ENCODE measurements around the gene SEMA4A.
A peak's percentile ranks its signal among the peaks of the same experiment; 100 is the strongest.
"Not testable (repeated sequence)": the region's sequence is repeated elsewhere in the genome, so short reads cannot be mapped to it uniquely, and the experiment has no call there.

Gene SEMA4A

GRCh38 chr1:156114101-156114918, 39.1 kb upstream of the SEMA4A start, which contains the start of gene LMNA:
LMNA (plus strand) TSS chr1:156114711; CDS start chr1:156114919, 208 bp downstream.
- TF ChIP-seq CTCF (IDR thresholded peaks at IDR 0.05; ENCODE audit: low read depth, low read length) = no peak
- peak; percentile 90 for DNase-seq
- Histone ChIP-seq H3K27ac (peak within 1 kb of the TSS; percentile 14), H3K9me3 (ENCODE audit: severe bottlenecking) (no peaks in the 10 kb centered on the region), H3K36me3 (peaks cover 9% of the 10 kb centered on the region; the same call in 1 of the 2 replicates), H3K4me3 (ENCODE audit: low read depth, low read length) (peak within 1 kb of the TSS; percentile 91), H3K27me3 (ENCODE audit: insufficient read depth, low read depth, severe bottlenecking) (no peaks in the 10 kb centered on the region)

GRCh38 chr1:156114919-156115513, 38.4 kb upstream of the SEMA4A start:
- peak overlapping the region; percentile 91 for H3K4me3 ChIP-seq (ENCODE audit: low read depth, low read length)
- TF ChIP-seq CTCF (IDR thresholded peaks at IDR 0.05; ENCODE audit: low read depth, low read length) = no peak
- DNase-seq = peak; percentile 53
- H3K27ac ChIP-seq = peak overlapping the region; percentile 14
- no peaks in the 10 kb centered on the region for H3K27me3 ChIP-seq (ENCODE audit: insufficient read depth, low read depth, severe bottlenecking)
- peaks cover 9% of the 10 kb centered on the region for H3K36me3 ChIP-seq
- H3K9me3 ChIP-seq (ENCODE audit: severe bottlenecking) = no peaks in the 10 kb centered on the region

- TF ChIP-seq CTCF (IDR thresholded peaks at IDR 0.05; ENCODE audit: low read depth, low read length) = no peak
- Histone ChIP-seq H3K9me3 (ENCODE audit: severe bottlenecking) (no peaks in the 10 kb centered on the region), H3K36me3 (peaks cover 15% of the 10 kb centered on the region), H3K27ac (no peak overlapping the region), H3K4me3 (ENCODE audit: low read depth, low read length) (peak overlapping the region; percentile 91), H3K27me3 (ENCODE audit: insufficient read depth, low read depth, severe bottlenecking) (no peaks in the 10 kb centered on the region)
- DNase-seq = peak; percentile 36
Observed at GRCh38 chr1:156115514-156116374, 37.6 kb upstream of the SEMA4A start.

- not testable (repeated sequence) for H3K4me3 ChIP-seq (ENCODE audit: low read depth, low read length); H3K27me3 ChIP-seq (ENCODE audit: insufficient read depth, low read depth, severe bottlenecking); H3K27ac ChIP-seq; H3K9me3 ChIP-seq (ENCODE audit: severe bottlenecking); DNase-seq
- H3K36me3 ChIP-seq = peaks cover 15% of the 10 kb centered on the region
Observed at GRCh38 chr1:156116731-156117130, 36.7 kb upstream of the SEMA4A start.

GRCh38 chr1:156117414-156118176, 35.8 kb upstream of the SEMA4A start:
- no peak overlapping the region for H3K27ac ChIP-seq
- H3K27me3 ChIP-seq (ENCODE audit: insufficient read depth, low read depth, severe bottlenecking) = no peaks in the 10 kb centered on the region
- no peak for DNase-seq
- TF ChIP-seq CTCF (IDR thresholded peaks at IDR 0.05; ENCODE audit: low read depth, low read length) = no peak
- H3K4me3 ChIP-seq (ENCODE audit: low read depth, low read length) = no peak overlapping the region
- H3K9me3 ChIP-seq (ENCODE audit: severe bottlenecking) = no peaks in the 10 kb centered on the region
- peaks cover 15% of the 10 kb centered on the region for H3K36me3 ChIP-seq
